A673 (cell line): ENCODE results near the gene BORCS8. TPM values are rescaled to one million over a fixed set of nuclear protein-coding genes. Genes with fewer than 3 reads are reported as not detected.

Experiments
- BruUV-seq: library from RNA; stranded (reverse); fragments of 400-500 nt; replicated peaks from 2 replicates; lab custom pipeline; 2021; lab: Mats Ljungman, UMichigan
- CTCF ChIA-PET: fragments of 300-600 bp; sonication (Branson Sonifier 250); formaldehyde crosslinking; loops from one replicate; lab custom pipeline; 2022; ENCODE audit warnings: antibody characterized with exemption; lab: Charles Lee
- POLR2A ChIA-PET: fragments of 300-600 bp; sonication (Branson Sonifier 250); formaldehyde crosslinking; loops from one replicate; lab custom pipeline; 2022; ENCODE audit warnings: antibody characterized with exemption; ENCODE audit not compliant: low non-redundant PET; lab: Charles Lee
- DNase-seq: peaks from one replicate; pipeline ENCODE4 v3.0.0-alpha.2; 2015; ENCODE audit warnings: low spot score
- H3K27ac ChIP-seq: fragments of 200-600 bp; sonication (generic); 2 replicates; pipeline ENCODE4 v1.5.1; 2016; ENCODE audit warnings: mixed run types, low read depth, mild to moderate bottlenecking, mixed read lengths, antibody characterized with exemption, low read length; ENCODE audit not compliant: poor library complexity, severe bottlenecking
- H3K27me3 ChIP-seq: fragments of 200-600 bp; sonication (generic); replicated peaks from 2 replicates; pipeline ENCODE4 v1.6.1; 2017; ENCODE audit warnings: mixed run types, low read depth, mild to moderate bottlenecking, mixed read lengths, antibody characterized with exemption, low read length; ENCODE audit not compliant: insufficient read depth, poor library complexity
- H3K36me3 ChIP-seq: fragments of 200-600 bp; sonication (generic); 2 replicates; pipeline ENCODE4 v1.6.1; 2016; ENCODE audit warnings: mixed run types, mild to moderate bottlenecking, mixed read lengths, antibody characterized with exemption, low read length; ENCODE audit not compliant: insufficient read depth, poor library complexity, severe bottlenecking
- H3K4me1 ChIP-seq: fragments of 200-600 bp; sonication (generic); 2 replicates; pipeline ENCODE4 v1.6.1; 2017; ENCODE audit warnings: mixed run types, mild to moderate bottlenecking, mixed read lengths, antibody characterized with exemption, low read length; ENCODE audit not compliant: insufficient read depth, poor library complexity, severe bottlenecking
- H3K4me3 ChIP-seq: fragments of 200-600 bp; sonication (generic); 2 replicates; pipeline ENCODE4 v1.5.1; 2016; ENCODE audit warnings: low read depth, mixed run types, mild to moderate bottlenecking, mixed read lengths, low read length; ENCODE audit not compliant: poor library complexity, severe bottlenecking
- H3K9me3 ChIP-seq: fragments of 200-600 bp; sonication (generic); 2 replicates; pipeline ENCODE4 v1.6.1; 2016; ENCODE audit warnings: mixed run types, low read depth, mild to moderate bottlenecking, mixed read lengths, antibody characterized with exemption, low read length; ENCODE audit not compliant: poor library complexity, severe bottlenecking
- EZH2 ChIP-seq: fragments of 200-600 bp; sonication (generic); IDR thresholded peaks from 2 replicates; pipeline ENCODE4 v1.6.1; 2017; ENCODE audit warnings: borderline replicate concordance, low read depth, mild to moderate bottlenecking, mixed read lengths, antibody characterized with exemption, low read length; ENCODE audit not compliant: poor library complexity, severe bottlenecking
- intact Hi-C: fragments of 100-400 bp; cut with micrococcal nuclease; formaldehyde crosslinking; loops from one replicate; pipeline ENCODE4 v1.10.0; 2022; ENCODE audit not compliant: unreplicated experiment
- total RNA-seq: library from RNA; stranded (reverse); gene quantifications from 2 replicates; pipeline ENCODE4 v1.2.3, GENCODE V29; 2021
- TF ChIP-seq, protein P1 (sequence below): fragments of 300-800, 200-600 bp; sonication (generic); conservative IDR thresholded peaks from 2 replicates; pipeline ENCODE4 v1.5.1; 2017; ENCODE audit warnings: low read depth, mild to moderate bottlenecking, antibody characterized with exemption, low read length, moderate library complexity, mixed read lengths

BORCS8 gene
- total RNA-seq, 1 experiment from 2014 or later, result 29.9 TPM

DNA sequence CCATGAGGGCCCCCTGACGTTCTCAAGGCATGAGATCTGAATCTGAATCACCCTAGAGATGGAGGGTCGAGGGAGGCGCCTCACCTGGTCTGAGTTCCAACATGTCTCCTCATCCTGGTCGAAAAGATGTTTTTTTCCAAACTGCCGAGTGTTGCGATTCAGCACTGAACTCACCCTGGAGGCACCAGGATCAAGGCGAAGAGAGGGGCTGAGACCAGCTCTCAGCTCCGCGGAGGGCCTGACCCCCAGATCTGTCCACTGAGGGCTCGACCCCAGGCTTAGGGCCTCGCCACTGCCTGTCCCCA is 10.7 kb upstream of the BORCS8 start:
- BruUV-seq, result no TSS peak
- intact Hi-C loops, result no loop called here
- Histone ChIP-seq H3K9me3 (no peaks in the 10 kb centered on the region), H3K27me3 (no peaks in the 10 kb centered on the region), H3K27ac (peak overlapping the region; percentile 89), H3K36me3 (peaks cover 16% of the 10 kb centered on the region), H3K4me1 (peaks cover 10% of the 10 kb centered on the region), H3K4me3 (peak overlapping the region; percentile 68)
- ChIA-PET CTCF (no interaction called here), POLR2A (interaction anchor here (0.8 kb wide), 1 partner anchor 12 kb away, joined by 7 read pairs; no protein-coding TSS in a partner anchor)
- TF ChIP-seq, protein P1, sequence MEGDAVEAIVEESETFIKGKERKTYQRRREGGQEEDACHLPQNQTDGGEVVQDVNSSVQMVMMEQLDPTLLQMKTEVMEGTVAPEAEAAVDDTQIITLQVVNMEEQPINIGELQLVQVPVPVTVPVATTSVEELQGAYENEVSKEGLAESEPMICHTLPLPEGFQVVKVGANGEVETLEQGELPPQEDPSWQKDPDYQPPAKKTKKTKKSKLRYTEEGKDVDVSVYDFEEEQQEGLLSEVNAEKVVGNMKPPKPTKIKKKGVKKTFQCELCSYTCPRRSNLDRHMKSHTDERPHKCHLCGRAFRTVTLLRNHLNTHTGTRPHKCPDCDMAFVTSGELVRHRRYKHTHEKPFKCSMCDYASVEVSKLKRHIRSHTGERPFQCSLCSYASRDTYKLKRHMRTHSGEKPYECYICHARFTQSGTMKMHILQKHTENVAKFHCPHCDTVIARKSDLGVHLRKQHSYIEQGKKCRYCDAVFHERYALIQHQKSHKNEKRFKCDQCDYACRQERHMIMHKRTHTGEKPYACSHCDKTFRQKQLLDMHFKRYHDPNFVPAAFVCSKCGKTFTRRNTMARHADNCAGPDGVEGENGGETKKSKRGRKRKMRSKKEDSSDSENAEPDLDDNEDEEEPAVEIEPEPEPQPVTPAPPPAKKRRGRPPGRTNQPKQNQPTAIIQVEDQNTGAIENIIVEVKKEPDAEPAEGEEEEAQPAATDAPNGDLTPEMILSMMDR, result no peak
- no peak for TF ChIP-seq EZH2
- DNase-seq, result no peak

- peak overlapping the region; percentile 89 for H3K27ac ChIP-seq
- CTCF ChIA-PET, result no interaction called here
- intact Hi-C loops, result no loop called here
- TF ChIP-seq, protein P1, result no peak
- TF ChIP-seq EZH2, result no peak
- peaks cover 10% of the 10 kb centered on the region for H3K4me1 ChIP-seq
- no peaks in the 10 kb centered on the region for H3K27me3 ChIP-seq
- H3K4me3 ChIP-seq, result peak overlapping the region; percentile 68
- no TSS peak for BruUV-seq
- peaks cover 20% of the 10 kb centered on the region for H3K36me3 ChIP-seq
- POLR2A ChIA-PET, result no interaction called here
- DNase-seq, result no peak
- H3K9me3 ChIP-seq, result no peaks in the 10 kb centered on the region
These were observed 10.0 kb upstream of the BORCS8 start for GRCh38 chr19:19201697-19202630.

GRCh38 chr19:19193926-19194325 is 2.0 kb upstream of the BORCS8 start:
- ChIA-PET CTCF (no interaction called here), POLR2A (no interaction called here)
- Histone ChIP-seq H3K36me3 (peaks cover 14% of the 10 kb centered on the region), H3K27ac (no peak overlapping the region), H3K4me1 (peaks cover 13% of the 10 kb centered on the region), H3K4me3 (peak overlapping the region; percentile 98), H3K27me3 (no peaks in the 10 kb centered on the region), H3K9me3 (no peaks in the 10 kb centered on the region)
- intact Hi-C loops, result loop anchor here (1.0 kb wide), 1 partner anchor 126 kb away; the partner anchor contains the start of genes MAU2 and SUGP1
- DNase-seq, result no peak
- no TSS peak for BruUV-seq
- TF ChIP-seq EZH2, result no peak
- TF ChIP-seq, protein P1, result no peak
